Activated naive CD4-positive, alpha-beta T cell treated with anti-CD3 and anti-CD28 coated beads for 36 hours (primary cell): ENCODE data around the gene CLPTM1L. TPM values are rescaled to one million over a fixed set of nuclear protein-coding genes. Genes with fewer than 3 reads are reported as not detected.

ENCODE experiments used
- CTCF ChIA-PET: fragments of 350-600 bp; sonication (Branson Sonifier 250); formaldehyde crosslinking; loops from one replicate; lab custom pipeline; 2021; ENCODE audit warnings: antibody characterized with exemption; lab: Charles Lee
- DNase-seq: peaks from one replicate; pipeline ENCODE4 v3.0.0-alpha.2; 2020
- H3K27ac Mint-ChIP-seq: one replicate; pipeline ENCODE4 v1.8.0; 2021; ENCODE audit warnings: mild to moderate bottlenecking, mixed read lengths
- H3K27me3 Mint-ChIP-seq: one replicate; pipeline ENCODE4 v1.8.0; 2021; ENCODE audit warnings: low read depth, mixed read lengths
- H3K36me3 Mint-ChIP-seq: one replicate; pipeline ENCODE4 v1.8.0; 2021; ENCODE audit warnings: low read depth, mixed read lengths
- H3K4me1 Mint-ChIP-seq: one replicate; pipeline ENCODE4 v1.8.0; 2021; ENCODE audit warnings: low read depth, mixed read lengths
- H3K4me3 Mint-ChIP-seq: one replicate; pipeline ENCODE4 v1.8.0; 2021; ENCODE audit warnings: mild to moderate bottlenecking, moderate library complexity, mixed read lengths
- H3K9me3 Mint-ChIP-seq: one replicate; pipeline ENCODE4 v1.8.0; 2021; ENCODE audit warnings: mixed read lengths
- intact Hi-C: fragments of 100-400 bp; cut with micrococcal nuclease; formaldehyde crosslinking; loops from one replicate; pipeline ENCODE4 v1.15.1; 2023
- total RNA-seq, 2 experiments: library from RNA; stranded (reverse); gene quantifications; one replicate each; pipeline ENCODE4 v1.2.3, GENCODE V29; 2021

CLPTM1L gene
- 10 to 100 TPM; 48.0 to 48.5 TPM for total RNA-seq

GRCh38 chr5:1344975-1345838, at the start of gene CLPTM1L:
Gene CLPTM1L (minus strand): TSS chr5:1345099. CDS start chr5:1344841, 258 bp downstream.
- Mint-ChIP-seq H3K27me3 (no peaks in the 10 kb centered on the region), H3K27ac (peak within 1 kb of the TSS; percentile 70), H3K4me3 (peak within 1 kb of the TSS; percentile 79), H3K9me3 (no peaks in the 10 kb centered on the region), H3K4me1 (peaks cover 31% of the 10 kb centered on the region), H3K36me3 (peaks cover 18% of the 10 kb centered on the region)
- intact Hi-C loops = loop anchor here (1.0 to 10.0 kb wide), 8 partner anchors 29 to 870 kb away; partner anchors contain the start of gene TERT
- peak; percentile 87 for DNase-seq
- CTCF ChIA-PET = interaction anchor here (0.9 to 1.0 kb wide), 2 partner anchors 35 to 172 kb away, joined by 3 read pairs; no protein-coding TSS in a partner anchor

GRCh38 chr5:1393571-1394501, 48.9 kb upstream of the CLPTM1L start:
- H3K36me3 Mint-ChIP-seq = no peaks in the 10 kb centered on the region
- H3K9me3 Mint-ChIP-seq = no peaks in the 10 kb centered on the region
- no peak overlapping the region for H3K27ac Mint-ChIP-seq
- CTCF ChIA-PET = interaction anchor here (1.7 kb wide), 1 partner anchor 13 kb away, joined by 4 read pairs; no protein-coding TSS in a partner anchor
- intact Hi-C loops = no loop called here
- DNase-seq = no peak
- no peaks in the 10 kb centered on the region for H3K4me1 Mint-ChIP-seq
- no peak overlapping the region for H3K4me3 Mint-ChIP-seq
- peaks cover 15% of the 10 kb centered on the region for H3K27me3 Mint-ChIP-seq

- Mint-ChIP-seq H3K9me3 (no peaks in the 10 kb centered on the region), H3K27ac (no peak overlapping the region), H3K4me1 (no peaks in the 10 kb centered on the region), H3K36me3 (no peaks in the 10 kb centered on the region), H3K27me3 (peaks cover 15% of the 10 kb centered on the region), H3K4me3 (no peak overlapping the region)
- CTCF ChIA-PET = interaction anchor here (1.7 kb wide), 1 partner anchor 13 kb away, joined by 4 read pairs; no protein-coding TSS in a partner anchor
- intact Hi-C loops = no loop called here
- no peak for DNase-seq
Measured at GRCh38 chr5:1392801-1393565, 48.1 kb upstream of the CLPTM1L start.

GRCh38 chr5:1392261-1392660, 47.4 kb upstream of the CLPTM1L start:
- no peak for DNase-seq
- peaks cover 2% of the 10 kb centered on the region for H3K4me1 Mint-ChIP-seq
- intact Hi-C loops = no loop called here
- peaks cover 15% of the 10 kb centered on the region for H3K27me3 Mint-ChIP-seq
- H3K9me3 Mint-ChIP-seq = no peaks in the 10 kb centered on the region
- no peak overlapping the region for H3K27ac Mint-ChIP-seq
- H3K4me3 Mint-ChIP-seq = no peak overlapping the region
- CTCF ChIA-PET = interaction anchor here (1.7 kb wide), 1 partner anchor 12 kb away, joined by 4 read pairs; no protein-coding TSS in a partner anchor
- no peaks in the 10 kb centered on the region for H3K36me3 Mint-ChIP-seq

DNA sequence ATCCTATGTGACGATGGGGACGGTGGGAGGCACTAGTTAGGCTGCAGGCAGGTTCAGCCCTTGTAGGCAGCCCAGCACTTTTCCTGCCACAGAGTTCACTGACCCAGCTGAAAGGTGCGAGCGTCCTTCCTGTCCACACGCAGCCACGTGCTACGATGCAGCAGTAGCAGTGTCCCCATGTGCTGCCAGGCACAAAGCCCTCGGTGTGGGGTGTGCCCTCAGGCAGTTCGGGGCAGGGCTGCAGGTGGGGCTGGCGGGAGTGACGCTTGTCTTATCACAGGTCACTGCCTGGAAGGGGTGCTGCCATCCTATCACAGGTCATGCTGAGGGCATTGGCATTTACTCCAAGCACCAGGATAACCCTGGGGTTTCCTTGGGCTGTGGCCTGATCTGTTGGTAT, 46.8 kb upstream of the CLPTM1L start:
- CTCF ChIA-PET = no interaction called here
- H3K4me3 Mint-ChIP-seq = no peak overlapping the region

DNA sequence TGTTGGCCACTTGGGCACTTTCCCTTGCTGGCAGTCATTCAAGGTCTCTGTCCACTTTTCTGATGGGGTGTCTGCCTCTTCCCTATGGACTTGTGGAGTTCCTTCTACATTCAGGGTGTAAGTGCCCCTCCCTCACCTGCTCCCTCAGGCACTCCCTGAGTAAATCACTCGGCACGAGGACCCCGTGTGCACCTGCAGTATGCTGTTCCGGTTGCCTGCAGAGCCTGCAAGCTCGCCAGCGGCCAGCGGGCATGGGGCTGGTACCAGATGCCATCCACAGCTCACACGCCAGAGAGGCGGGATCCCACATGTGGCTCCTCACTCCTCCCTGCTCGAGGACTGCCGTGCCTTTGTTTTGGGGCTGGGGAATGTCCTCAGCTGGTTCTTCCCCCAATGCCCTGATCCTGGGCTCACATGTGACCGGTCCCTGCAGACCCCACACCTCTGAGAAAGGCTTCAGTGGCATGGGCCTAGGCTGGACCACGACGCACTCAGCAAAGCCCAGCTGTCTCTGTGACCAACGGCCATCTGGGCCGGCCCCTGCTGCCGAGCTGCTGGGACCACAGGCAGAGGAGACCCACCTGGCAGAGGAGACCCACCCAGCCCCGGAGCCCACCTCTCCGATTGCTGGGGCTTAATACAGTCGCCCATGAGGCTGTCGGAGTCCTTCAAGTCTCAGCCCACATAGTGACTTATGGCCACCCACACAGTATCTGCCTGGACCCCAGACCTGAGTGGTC, 46.1 kb upstream of the CLPTM1L start:
- Mint-ChIP-seq H3K4me3 (no peak overlapping the region), H3K9me3 (no peaks in the 10 kb centered on the region), H3K27ac (no peak overlapping the region), H3K27me3 (peaks cover 11% of the 10 kb centered on the region), H3K36me3 (no peaks in the 10 kb centered on the region), H3K4me1 (peaks cover 9% of the 10 kb centered on the region)
- no peak for DNase-seq
- CTCF ChIA-PET = no interaction called here
- intact Hi-C loops = no loop called here

More for the DNA sequence above, 46.8 kb upstream of the CLPTM1L start:
- no peak for DNase-seq
- Mint-ChIP-seq H3K27ac (no peak overlapping the region), H3K36me3 (no peaks in the 10 kb centered on the region), H3K27me3 (peaks cover 15% of the 10 kb centered on the region), H3K9me3 (no peaks in the 10 kb centered on the region), H3K4me1 (peaks cover 6% of the 10 kb centered on the region)
- intact Hi-C loops = no loop called here

- H3K27me3 Mint-ChIP-seq = peaks cover 9% of the 10 kb centered on the region
- no peaks in the 10 kb centered on the region for H3K9me3 Mint-ChIP-seq
- CTCF ChIA-PET = no interaction called here
- intact Hi-C loops = no loop called here
- no peaks in the 10 kb centered on the region for H3K36me3 Mint-ChIP-seq
- H3K27ac Mint-ChIP-seq = no peak overlapping the region
- H3K4me1 Mint-ChIP-seq = peaks cover 12% of the 10 kb centered on the region
- no peak for DNase-seq
- H3K4me3 Mint-ChIP-seq = no peak overlapping the region
Measured at GRCh38 chr5:1390333-1390732, 45.4 kb upstream of the CLPTM1L start.

- intact Hi-C loops = loop anchor here (5.0 kb wide), 2 partner anchors 71 to 414 kb away; partner anchors contain the start of gene NDUFS6
- no peak for DNase-seq
- Mint-ChIP-seq H3K27me3 (no peaks in the 10 kb centered on the region), H3K27ac (no peak overlapping the region), H3K9me3 (no peaks in the 10 kb centered on the region), H3K36me3 (no peaks in the 10 kb centered on the region), H3K4me1 (peaks cover 15% of the 10 kb centered on the region), H3K4me3 (no peak overlapping the region)
- CTCF ChIA-PET = no interaction called here
Measured at GRCh38 chr5:1388383-1388967, 43.6 kb upstream of the CLPTM1L start.

DNA sequence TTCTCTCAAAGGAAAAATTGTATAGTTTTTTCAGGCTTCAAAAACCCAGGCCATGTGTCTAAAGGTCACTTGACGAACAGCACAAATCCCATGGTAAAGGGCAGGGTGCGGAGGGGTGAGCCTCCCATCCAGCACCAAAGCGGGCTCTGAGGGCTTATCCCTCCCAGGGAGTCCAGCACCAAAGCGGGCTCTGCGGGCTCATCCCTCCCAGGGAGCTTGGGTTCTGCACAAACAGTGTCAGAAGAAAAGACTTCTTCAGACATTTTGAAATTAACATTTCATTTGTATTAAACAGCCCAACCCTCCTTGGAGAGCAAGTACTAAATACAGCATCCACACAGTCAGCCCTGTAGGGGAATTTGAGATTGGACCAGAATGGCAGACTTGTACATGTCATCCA, 43.0 kb upstream of the CLPTM1L start:
- no peaks in the 10 kb centered on the region for H3K36me3 Mint-ChIP-seq
- H3K27me3 Mint-ChIP-seq = no peaks in the 10 kb centered on the region
- no peak for DNase-seq
- no peak overlapping the region for H3K4me3 Mint-ChIP-seq
- CTCF ChIA-PET = interaction anchor here (1.1 kb wide), 1 partner anchor 257 kb away, joined by 3 read pairs; no protein-coding TSS in a partner anchor
- no peak overlapping the region for H3K27ac Mint-ChIP-seq
- intact Hi-C loops = loop anchor here (5.0 kb wide), 2 partner anchors 71 to 414 kb away; partner anchors contain the start of gene NDUFS6
- H3K9me3 Mint-ChIP-seq = no peaks in the 10 kb centered on the region
- peaks cover 15% of the 10 kb centered on the region for H3K4me1 Mint-ChIP-seq

DNA sequence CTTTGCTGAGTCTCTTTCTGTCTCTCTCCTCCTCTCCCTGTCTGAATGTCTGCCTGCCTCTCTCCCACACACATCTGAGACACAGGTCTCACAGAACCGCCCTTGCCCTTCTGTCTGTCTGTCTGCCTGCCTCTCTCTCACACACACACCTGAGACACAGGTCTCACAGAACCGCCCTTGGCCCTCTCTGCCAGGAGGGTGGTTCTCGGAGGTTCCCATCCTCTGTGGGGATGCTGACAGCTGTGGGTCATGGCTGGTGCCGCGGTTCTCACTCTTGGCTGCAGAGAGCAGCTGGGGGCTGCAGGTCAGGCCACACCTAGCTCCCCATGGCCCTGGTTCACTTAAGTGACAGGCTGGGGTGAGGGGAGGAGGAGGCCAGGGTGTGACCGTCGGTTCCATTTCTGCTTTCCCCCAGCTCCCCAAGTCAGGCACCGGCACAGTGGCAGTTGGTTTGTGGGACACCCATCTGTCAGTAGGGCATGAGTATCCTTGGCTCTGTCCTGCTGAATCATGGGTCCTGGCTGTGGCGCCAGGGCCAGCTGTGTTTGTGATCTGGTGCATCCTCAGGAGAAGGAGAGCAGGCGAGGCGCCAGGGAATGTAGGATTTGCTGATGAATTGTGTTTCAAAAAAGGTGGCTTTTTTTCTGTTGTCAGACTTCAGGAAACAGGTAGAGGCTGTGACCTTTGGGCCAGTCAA, 42.3 kb upstream of the CLPTM1L start:
- Mint-ChIP-seq H3K4me3 (peak overlapping the region; percentile 90), H3K27ac (no peak overlapping the region), H3K27me3 (no peaks in the 10 kb centered on the region), H3K4me1 (peaks cover 15% of the 10 kb centered on the region), H3K9me3 (no peaks in the 10 kb centered on the region), H3K36me3 (no peaks in the 10 kb centered on the region)
- CTCF ChIA-PET = interaction anchor here (1.1 kb wide), 1 partner anchor 257 kb away, joined by 3 read pairs; no protein-coding TSS in a partner anchor
- DNase-seq = no peak
- intact Hi-C loops = loop anchor here (5.0 kb wide), 2 partner anchors 70 to 415 kb away; partner anchors contain the start of gene NDUFS6
